ENCODE measurements around the gene KIF3B. TPM values are rescaled to one million over a fixed set of nuclear protein-coding genes. Genes with fewer than 3 reads are reported as not detected.

The KIF3B gene
- total RNA-seq, 4 donors from 2014 or later, result 4.8 to 8.7 (median 6.4) TPM

DNA sequence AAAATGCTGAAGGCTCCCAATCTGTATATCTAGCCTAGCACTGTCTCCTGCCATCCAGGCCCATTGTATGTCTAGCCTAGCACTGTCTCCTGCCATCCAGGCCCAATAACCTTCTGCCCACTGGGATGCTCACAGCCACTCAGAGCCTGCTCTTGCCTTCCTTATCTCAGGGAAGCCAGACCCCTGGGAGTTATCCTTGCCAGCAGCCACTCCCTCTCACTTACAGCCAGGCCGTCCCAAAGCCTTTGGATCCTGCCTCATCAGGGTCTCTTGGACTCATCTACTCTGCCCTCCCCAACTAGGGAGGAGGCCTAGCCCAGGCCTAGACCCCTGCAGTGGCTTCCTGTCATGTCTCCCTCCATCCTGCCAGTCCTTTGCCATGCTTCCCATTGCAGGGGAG, 37.3 kb downstream of the KIF3B start:
- in situ Hi-C loops (cut with MboI; ENCODE audit: low sequenced_read_pairs in 4 of 4) (no loop called here), intact Hi-C loops (cut with DNase I; ENCODE audit: low total_unique reads) (no loop called here)
- H3K4me1 ChIP-seq, result no peaks in the 10 kb centered on the region
- H3K36me3 ChIP-seq, result peaks cover 0 to 49% of the 10 kb centered on the region in 2 donors
- no peak overlapping the region for H3K27ac ChIP-seq
- no peak for ATAC-seq
- no peak for DNase-seq
- H3K9me3 ChIP-seq, result no peaks in the 10 kb centered on the region
- no peaks in the 10 kb centered on the region for H3K27me3 ChIP-seq
- no peak overlapping the region for H3K4me3 ChIP-seq
- TF ChIP-seq POLR2A (IDR thresholded peaks at IDR 0.05), result no peak
- TF ChIP-seq CTCF (IDR thresholded peaks at IDR 0.05 in 4 of 5, conservative IDR thresholded peaks at IDR 0.05 in 1 of 5), result no peak

GRCh38 chr20:32315399-32315798, 37.9 kb downstream of the KIF3B start:
- Histone ChIP-seq H3K4me1 (no peaks in the 10 kb centered on the region), H3K9me3 (no peaks in the 10 kb centered on the region), H3K27me3 (no peaks in the 10 kb centered on the region), H3K36me3 (peaks cover 0 to 42% of the 10 kb centered on the region in 2 donors), H3K4me3 (no peak overlapping the region), H3K27ac (no peak overlapping the region)
- in situ Hi-C loops (cut with MboI; ENCODE audit: low sequenced_read_pairs in 4 of 4) (no loop called here), intact Hi-C loops (cut with DNase I; ENCODE audit: low total_unique reads) (no loop called here)
- DNase-seq, result no peak
- no peak for ATAC-seq
- TF ChIP-seq CTCF (IDR thresholded peaks at IDR 0.05 in 4 of 5, conservative IDR thresholded peaks at IDR 0.05 in 1 of 5), result no peak
- TF ChIP-seq POLR2A (IDR thresholded peaks at IDR 0.05), result no peak

- Histone ChIP-seq H3K27ac (no peak overlapping the region), H3K27me3 (no peaks in the 10 kb centered on the region), H3K4me3 (no peak overlapping the region), H3K36me3 (peaks cover 0 to 37% of the 10 kb centered on the region in 2 donors), H3K9me3 (no peaks in the 10 kb centered on the region), H3K4me1 (no peaks in the 10 kb centered on the region)
- DNase-seq (no peak), ATAC-seq (no peak)
- in situ Hi-C loops (cut with MboI; ENCODE audit: low sequenced_read_pairs in 4 of 4), result no loop called here
- no peak for TF ChIP-seq POLR2A (IDR thresholded peaks at IDR 0.05)
- intact Hi-C loops (cut with DNase I; ENCODE audit: low total_unique reads), result no loop called here
These were observed 38.4 kb downstream of the KIF3B start for GRCh38 chr20:32315891-32316290.

- DNase-seq (no peak), ATAC-seq (no peak)
- in situ Hi-C loops (cut with MboI; ENCODE audit: low sequenced_read_pairs in 4 of 4) (no loop called here), intact Hi-C loops (cut with DNase I; ENCODE audit: low total_unique reads) (no loop called here)
- Histone ChIP-seq H3K27me3 (no peaks in the 10 kb centered on the region), H3K36me3 (peaks cover 0 to 36% of the 10 kb centered on the region in 2 donors), H3K4me3 (no peak overlapping the region), H3K9me3 (no peaks in the 10 kb centered on the region), H3K4me1 (no peaks in the 10 kb centered on the region), H3K27ac (no peak overlapping the region)
- TF ChIP-seq CTCF (IDR thresholded peaks at IDR 0.05 in 4 of 5, conservative IDR thresholded peaks at IDR 0.05 in 1 of 5) (no peak), POLR2A (IDR thresholded peaks at IDR 0.05) (no peak)
These were observed 39.2 kb downstream of the KIF3B start for GRCh38 chr20:32316667-32317066.

- ATAC-seq (no peak), DNase-seq (no peak)
- H3K4me1 ChIP-seq, result no peaks in the 10 kb centered on the region
- no peak overlapping the region for H3K4me3 ChIP-seq
- in situ Hi-C loops (cut with MboI; ENCODE audit: low sequenced_read_pairs in 4 of 4) (no loop called here), intact Hi-C loops (cut with DNase I; ENCODE audit: low total_unique reads) (no loop called here)
- no peak for TF ChIP-seq CTCF (IDR thresholded peaks at IDR 0.05 in 4 of 5, conservative IDR thresholded peaks at IDR 0.05 in 1 of 5)
- TF ChIP-seq POLR2A (IDR thresholded peaks at IDR 0.05), result no peak
- H3K9me3 ChIP-seq, result no peaks in the 10 kb centered on the region
- H3K27ac ChIP-seq, result no peak overlapping the region
- H3K36me3 ChIP-seq, result peaks cover 0 to 31% of the 10 kb centered on the region in 2 donors
- H3K27me3 ChIP-seq, result no peaks in the 10 kb centered on the region
These were observed 41.6 kb downstream of the KIF3B start for GRCh38 chr20:32319100-32319499.
